B cell (primary cell): ENCODE results near the gene ARHGEF10L.

Source experiments
- EZH2 ChIP-seq: IDR thresholded peaks from 2 replicates; pipeline ENCODE4 v1.6.1; 2012; ENCODE audit warnings: borderline replicate concordance, low read depth, mild to moderate bottlenecking, moderate library complexity, low read length; ENCODE audit not compliant: insufficient read depth, poor library complexity, severe bottlenecking
- TF ChIP-seq, protein P1 (sequence below): fragments of 200-600 bp; IDR thresholded peaks from one replicate; pipeline ENCODE4 v1.8.0; 2022; ENCODE audit warnings: antibody characterized with exemption, mild to moderate bottlenecking

DNA sequence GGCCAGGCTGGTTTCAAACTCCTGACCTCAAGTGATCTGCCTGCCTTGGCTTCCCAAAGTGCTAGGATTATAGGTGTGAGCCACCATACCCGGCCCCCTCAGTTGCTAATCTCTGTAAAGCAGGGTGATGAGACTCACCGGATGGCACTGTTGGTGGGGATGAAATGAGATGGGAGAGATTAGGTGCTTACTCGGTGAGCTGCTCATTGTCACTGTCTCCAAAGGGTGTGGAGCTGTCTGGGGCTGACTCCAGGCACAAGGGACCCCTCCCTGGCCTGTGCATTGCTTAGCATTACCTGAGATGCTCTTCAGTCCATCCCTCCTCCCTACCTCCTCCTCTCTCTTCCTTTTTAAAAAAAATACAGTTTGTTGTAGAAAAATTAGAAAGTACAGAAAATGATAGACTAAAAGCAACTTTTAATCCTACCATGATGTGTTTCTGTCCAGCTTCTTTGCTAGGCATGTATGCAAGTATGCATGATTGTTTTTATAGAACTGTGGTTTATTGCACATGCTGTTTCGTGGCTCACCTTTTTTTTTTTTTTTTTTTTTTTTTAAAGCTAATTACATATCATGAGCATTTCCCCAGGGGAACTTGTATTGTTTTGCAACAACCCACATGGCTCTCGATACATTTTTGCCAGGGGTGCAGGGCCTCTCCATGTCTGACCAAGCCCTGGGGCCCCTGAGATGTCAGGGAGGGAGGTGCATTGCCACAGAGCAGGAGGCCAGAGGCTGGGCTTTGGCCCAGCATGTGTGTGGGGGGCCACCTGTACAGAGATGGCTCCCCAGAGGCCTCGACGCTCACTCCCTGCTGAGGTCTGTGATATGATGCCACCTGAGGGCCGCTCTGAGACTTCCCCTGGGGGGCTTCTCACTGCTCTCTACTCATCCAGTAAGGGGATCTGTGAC is 55.4 kb downstream of the ARHGEF10L start:
- TF ChIP-seq, protein P1, sequence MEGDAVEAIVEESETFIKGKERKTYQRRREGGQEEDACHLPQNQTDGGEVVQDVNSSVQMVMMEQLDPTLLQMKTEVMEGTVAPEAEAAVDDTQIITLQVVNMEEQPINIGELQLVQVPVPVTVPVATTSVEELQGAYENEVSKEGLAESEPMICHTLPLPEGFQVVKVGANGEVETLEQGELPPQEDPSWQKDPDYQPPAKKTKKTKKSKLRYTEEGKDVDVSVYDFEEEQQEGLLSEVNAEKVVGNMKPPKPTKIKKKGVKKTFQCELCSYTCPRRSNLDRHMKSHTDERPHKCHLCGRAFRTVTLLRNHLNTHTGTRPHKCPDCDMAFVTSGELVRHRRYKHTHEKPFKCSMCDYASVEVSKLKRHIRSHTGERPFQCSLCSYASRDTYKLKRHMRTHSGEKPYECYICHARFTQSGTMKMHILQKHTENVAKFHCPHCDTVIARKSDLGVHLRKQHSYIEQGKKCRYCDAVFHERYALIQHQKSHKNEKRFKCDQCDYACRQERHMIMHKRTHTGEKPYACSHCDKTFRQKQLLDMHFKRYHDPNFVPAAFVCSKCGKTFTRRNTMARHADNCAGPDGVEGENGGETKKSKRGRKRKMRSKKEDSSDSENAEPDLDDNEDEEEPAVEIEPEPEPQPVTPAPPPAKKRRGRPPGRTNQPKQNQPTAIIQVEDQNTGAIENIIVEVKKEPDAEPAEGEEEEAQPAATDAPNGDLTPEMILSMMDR: no peak
- TF ChIP-seq EZH2: no peak
